Hematopoietic multipotent progenitor cell treated with erythropoietin and hydrocortisone succinate and interleukin-3 and kit ligand, for 6 days (in vitro differentiated cells): Measurements from ENCODE around the gene PRKAG2.

Source experiments
- DNase-seq: peaks from one replicate; pipeline ENCODE4 v3.0.0-alpha.2; 2015

PRKAG2 gene

DNA sequence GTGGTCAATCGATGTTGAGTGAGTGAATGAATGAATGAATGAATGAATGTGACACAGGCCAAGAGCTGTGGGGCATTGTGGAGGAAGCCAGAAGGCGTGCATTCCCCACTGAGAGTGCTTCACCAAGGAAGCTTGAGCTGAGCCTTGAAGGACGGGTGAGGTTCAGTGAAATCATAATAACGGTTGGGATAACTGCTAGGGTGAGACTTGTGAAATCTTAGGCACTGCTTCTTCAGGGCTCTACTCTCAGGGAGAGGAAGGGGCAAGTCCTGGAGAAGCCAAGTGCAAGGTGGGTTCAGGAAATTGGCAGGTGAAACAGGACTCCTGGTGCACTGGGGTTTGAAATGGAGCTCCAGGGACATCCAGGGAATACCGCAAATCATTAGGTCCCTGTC lies 23.7 kb upstream of the PRKAG2 start:
- DNase-seq: no peak

DNA sequence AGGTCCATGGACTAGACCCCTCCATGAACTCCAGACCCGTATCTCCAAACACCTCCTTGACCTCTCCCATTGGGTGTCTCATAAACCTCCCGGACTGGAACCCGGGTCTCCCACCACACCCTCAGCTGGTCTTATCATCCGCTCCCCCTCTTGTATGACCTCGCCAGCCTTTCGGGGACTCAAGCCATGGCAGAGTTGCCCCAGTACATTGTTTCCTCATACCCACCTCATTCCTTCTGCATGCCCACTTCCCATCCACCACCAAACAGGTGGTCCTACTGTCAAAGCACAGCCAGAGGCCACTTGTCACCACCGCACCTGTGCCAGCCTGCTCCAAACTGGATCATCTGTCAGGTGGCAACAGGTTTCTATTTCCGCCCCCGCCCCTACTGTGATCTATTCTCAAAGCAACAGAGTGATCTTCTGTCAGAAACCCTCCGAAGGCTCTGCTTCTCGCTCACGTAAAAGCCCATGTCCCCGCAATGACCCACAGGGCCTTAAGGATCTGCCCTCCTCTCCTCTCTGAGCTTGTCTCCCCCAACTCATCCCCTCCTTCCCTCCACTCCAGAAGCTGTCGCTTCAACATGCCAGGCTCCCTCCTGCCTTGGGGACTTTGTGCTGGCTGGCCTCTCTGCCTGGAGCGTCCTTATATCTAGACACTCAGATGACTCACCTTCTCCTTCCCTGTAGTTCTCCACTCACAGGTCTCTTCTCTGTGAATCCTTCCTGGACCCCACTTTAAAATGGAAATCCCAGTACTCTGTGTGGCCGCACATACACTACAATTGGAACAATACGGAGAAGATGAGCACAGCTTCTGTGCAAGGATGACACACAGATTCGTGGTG lies 22.8 kb upstream of the PRKAG2 start:
- no peak for DNase-seq

DNA sequence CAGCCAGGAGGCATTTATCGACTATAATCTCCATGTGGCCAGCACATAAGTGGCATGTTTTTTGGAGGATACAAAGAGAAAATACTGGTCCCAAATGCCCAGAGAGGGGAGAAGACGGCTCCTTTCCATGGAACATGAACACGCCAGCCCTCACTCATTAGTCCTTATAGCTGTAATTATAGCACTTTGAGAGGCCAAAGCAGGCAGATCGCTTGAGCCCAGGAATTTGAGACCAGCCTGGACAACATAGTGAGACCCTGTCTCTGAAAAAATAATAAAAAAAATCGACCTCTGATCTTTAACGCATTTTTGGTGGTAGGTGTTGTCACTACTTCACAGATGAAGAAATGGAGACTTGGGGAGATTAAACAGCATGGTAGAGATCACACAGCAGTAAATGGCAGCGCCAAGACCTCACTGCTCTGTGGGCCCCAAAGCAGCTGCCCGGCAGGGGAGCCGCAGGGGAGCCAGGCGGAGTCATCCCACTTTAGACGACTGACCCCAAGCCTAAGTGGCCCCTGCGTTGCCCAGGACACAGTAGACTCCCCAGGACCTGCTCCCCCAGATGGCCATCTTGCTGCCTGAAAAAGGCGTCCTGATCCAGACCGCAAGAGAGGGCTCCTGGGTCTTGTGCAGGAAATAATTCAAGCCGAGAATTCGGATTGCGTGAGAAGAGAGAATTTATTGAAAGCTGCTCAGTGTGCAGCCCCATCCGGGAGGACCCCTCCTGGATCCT lies 21.2 kb upstream of the PRKAG2 start:
- no peak for DNase-seq

DNA sequence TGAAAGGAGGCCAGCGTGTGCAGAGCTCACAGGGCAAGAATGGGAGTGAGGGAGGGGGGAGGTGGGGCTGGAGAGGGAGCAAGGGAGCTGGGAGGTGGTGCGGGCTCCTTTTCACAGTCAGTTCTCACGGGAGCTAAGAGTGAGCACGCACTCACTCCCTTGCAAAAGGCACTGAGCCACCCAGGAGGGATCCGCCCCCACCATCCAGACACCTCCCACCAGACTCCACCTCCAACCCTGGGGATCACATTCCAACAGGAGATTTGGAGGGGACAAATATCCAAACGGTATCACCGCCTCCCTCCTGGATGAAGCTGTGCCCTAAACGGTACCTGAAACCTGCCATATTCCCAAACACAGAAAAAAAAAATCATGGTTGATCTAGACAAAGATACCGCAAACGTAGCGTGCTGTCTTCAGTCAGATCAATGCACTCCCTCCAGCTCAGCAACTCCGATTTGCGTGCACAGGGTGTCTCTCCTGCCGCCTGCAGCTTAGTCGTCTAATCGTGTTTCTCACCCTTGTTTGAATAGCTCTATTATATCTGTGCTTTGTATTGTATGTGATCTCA lies 20.3 kb upstream of the PRKAG2 start:
- DNase-seq: no peak

DNA sequence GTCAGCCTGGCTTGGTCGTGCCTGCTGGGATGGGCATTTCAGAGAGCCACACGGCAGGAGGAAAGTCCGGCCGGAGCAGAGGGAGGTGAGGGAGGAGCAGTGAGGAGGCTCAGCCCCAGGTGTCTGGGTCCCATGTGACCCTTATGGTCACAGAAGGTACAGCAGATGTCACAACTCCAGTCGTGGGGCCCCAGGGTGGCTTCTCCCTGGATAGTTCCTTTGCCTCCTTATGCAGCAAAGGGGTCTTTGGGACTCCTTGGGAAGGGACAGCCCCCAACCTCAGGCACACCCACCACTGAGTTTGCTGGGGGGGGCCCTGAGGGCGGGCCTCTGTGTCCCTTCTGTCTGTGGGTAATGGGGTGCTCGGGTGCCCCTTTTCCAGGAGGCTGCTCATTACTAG lies 19.6 kb upstream of the PRKAG2 start:
- DNase-seq: no peak

DNA sequence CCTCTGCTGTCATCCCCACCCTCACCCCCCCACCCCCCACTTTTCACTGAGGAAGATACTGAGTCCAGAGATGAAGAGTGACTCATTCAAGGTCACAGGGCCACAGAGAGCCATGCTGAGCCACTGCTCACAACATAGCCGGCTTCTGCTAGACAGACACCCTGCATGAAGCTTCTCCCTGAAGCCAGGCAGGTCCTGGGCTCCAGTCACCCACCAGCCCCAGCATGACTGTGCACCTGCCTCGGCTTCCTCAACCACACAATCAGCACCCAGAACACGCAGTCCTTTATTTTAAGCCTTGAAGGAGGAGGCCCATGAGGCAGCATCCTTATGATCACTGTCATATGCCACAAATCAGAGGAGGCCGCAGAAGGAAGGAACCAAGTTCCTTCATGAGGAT lies 19.2 kb upstream of the PRKAG2 start:
- no peak for DNase-seq

DNA sequence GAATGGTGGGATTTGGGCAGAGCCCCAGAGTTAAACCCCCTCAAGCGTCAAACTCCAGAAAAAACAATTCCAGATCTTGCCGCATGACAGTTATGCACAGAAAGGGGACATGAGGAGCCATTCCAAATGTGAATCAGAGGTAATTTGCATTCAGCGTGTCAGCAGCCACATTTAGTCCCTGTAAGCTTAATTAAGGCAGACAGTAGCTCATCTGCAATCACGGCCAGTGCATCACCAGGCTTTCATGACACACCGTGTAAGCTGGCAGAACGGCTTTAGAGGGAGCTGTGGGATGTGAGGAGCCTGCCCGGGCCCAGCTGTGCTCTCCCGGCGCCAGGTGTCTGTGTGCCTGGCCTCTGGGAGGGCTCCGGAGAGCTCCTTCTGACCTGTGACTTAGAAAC lies 18.7 kb upstream of the PRKAG2 start:
- DNase-seq: no peak

DNA sequence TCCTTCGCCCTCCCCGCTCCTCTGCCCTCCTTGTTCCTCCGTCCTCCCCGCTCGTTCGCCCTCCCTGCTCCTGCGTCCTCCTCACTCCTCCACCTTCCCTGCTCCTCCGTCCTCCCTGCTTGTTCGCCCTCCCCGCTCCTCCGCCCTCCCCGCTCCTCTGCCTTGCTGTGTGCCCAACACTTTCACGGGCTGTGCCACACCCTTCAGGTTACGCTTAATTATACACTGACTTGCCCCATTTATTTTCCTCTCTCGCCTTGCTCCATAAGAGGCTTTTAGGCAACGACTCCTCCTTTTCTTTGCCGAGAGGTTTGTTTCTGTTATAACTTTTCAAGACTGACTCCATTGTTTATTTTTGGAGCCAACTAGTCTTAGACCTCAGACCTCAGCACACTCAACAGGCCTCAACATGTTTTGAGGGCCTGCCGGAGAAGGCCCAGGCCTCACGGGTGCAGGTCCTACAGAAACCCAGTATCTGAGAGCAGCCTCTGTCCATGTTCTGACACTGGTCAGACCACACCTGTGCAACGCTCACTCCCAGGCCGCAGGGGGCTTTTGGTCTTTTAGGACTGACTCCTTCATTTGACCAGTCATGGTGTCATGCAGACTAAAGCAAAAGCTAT lies 18.2 kb upstream of the PRKAG2 start:
- DNase-seq: no peak

DNA sequence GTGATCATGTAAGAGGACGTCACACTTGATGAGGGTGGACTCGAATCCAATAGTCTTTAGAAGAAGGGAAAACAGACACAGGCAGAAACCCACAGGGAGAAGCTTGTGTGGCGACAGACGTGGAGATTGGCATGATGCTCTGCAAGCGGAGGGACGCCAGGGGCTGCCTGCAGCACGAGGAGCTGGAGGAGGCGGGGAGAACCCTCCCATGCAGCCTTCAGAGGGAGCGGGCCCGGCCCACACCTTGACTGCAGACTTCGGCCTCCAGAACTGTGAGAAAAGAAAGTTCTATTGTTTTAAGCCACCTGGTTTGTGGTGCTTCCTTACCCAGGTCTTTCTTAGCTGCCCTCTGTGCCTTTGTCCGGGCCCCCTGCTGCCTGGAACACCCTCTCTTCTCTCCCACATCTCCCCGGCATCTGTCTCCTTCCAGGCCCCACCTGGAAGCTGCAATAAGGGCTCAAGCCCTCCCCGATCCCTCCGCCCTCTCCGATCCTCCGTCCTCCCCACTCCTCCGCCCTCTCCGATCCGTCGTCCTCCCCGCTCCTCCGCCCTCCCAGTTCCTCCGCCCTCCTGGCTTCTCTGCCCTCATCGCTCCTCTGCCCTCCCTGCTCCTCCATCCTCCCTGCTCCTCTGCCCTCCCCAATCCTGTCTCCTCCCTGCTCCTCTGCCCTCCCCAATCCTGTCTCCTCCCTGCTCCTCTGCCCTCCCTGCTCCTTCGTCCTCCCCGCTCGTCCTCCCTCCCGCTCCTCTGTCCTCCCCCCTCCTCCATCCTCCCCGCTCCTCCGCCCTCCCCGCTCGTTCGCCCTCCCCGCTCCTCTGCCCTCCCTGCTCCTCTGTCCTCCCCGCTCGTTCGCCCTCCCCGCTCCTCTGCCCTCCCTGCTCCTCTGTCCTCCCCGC lies 17.4 kb upstream of the PRKAG2 start:
- no peak for DNase-seq

DNA sequence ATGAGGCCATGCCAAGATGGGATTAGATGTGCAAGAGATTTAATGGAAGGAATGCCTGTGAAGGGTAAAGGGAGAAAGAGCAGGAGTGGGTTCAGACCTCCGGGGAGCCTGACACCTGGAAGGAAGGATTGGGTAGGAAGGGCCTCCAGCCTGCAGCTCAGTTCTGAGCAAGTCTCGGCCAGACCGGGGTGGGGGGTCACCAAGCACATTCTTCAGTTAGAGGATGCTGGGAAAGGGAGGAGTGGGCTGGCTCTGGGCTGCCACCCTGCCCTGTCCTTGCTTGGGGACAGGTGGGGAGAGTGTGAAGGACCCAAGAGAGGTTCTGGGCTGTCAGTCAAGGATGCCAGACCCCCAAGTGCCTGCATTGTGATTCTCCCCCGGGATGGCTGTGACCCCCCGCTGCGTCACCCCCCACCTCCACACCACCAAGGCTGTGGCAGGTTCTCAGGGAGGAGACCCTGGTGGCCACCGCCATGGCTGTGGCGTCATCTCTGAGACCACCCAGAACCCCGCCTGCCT lies 16.5 kb upstream of the PRKAG2 start:
- no peak for DNase-seq

DNA sequence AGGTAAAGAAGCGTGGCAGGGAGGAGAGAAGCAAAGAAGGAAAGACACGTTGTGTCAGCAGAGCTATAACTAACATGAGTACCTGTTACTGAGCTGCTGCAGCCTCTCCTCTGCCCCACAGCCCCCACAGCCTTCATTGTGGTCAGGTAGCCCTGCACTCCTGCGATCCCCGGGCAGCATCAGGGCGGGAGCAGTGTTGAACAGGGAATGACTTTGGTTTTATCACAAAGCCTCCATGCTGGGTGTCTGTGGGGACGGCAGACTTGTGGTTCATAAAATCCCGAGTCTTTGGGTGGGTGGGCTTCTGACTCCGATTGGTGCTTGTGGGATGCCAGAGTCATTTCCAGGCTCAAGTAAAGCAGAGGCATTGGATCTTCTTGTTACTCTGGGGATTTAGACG lies 14.8 kb upstream of the PRKAG2 start:
- DNase-seq: no peak

DNA sequence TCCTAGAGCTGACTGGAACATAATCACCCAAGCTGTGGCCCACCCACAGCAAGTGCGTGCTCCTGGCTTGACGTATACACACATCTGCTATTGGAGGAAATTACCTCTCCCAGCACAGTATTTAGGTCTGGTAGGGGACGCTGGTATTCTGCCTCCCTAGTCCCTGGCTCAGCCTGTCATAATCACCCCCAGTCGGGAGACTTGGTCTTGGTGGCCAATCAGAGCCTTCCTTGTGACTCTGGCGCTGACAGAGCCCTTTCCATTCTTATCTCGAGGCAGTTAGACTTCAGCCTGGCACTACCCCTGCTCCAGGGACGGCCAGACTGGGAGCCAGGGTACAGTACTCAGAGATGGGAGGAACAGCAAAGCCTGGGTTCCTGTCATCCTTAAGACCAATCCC lies 14.3 kb upstream of the PRKAG2 start:
- no peak for DNase-seq

DNA sequence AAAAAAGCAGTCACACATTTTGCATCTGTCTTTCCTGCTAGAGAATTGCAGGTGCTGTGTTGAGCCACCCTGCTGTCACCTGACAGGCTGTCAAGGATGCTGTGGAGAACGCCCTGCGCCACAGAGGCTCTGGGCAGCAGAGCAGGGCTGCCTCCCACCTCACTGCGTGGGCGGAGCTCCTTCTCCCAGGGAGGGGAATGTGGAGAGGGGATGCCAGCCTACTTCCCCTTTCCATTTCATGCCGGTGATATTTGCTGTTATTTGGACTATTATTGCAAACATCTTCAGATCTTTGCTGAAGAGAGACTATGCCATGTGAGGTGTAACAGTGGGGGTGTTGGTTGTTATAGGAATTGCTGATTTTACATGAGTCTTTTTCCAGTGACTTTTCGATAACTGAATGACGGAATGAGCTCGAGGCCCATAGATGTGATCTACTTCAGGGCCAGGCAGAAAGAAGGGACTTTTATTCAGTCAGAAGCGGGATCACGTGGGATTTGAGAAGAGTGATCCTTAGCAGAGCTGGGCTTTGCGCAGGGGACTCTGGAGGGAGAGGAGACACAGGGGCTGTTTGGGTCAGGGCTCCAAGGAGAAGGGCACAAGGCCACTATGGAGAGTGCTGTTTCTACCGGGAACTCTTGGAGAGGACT lies 13.6 kb upstream of the PRKAG2 start:
- DNase-seq: peak; percentile 33

DNA sequence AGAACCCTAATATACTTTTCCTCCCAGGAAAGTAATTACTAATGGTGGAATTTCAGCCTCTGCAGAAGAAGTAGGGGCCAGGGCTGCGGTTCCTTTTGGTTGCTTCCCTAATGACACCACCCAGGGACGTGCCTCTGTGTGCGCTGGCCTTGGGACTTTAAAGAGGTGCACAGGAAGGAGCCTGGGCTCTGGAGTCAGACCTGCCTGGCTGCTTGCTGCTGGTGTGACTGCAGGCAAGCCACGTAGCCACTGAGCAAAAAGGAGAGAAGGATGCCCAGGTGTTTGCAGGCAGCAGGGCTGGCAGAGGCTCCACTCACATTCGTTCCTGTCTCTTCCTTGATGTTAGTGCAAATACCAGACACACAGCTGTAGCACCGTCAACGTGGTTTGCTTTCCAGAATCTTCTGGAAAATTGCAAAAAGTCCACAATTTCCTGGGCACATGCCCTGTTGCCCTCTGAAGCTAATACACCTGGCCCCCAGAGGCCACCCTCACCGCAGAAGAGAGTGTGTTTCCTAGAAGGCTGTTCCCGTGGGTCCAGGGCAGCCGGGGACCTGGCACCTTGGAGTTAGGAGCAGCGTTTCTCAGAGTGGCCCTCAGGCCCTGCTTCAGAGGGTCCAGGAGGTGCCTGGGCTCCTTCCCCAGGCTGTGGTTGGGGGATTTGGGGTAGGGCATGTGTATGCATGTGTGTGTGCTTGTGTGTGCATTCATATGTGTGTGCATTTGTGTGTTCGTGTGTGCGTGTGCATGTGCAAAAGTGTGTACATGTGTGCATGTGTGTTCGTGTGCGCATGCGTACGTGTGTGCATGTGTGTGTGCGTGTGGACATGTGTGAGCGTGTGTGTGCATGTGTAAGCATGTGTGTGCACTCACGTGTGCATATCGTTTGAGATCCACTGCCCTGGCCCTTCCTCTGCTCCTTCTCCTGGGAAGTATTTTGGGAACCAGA lies 12.8 kb upstream of the PRKAG2 start:
- DNase-seq: no peak

DNA sequence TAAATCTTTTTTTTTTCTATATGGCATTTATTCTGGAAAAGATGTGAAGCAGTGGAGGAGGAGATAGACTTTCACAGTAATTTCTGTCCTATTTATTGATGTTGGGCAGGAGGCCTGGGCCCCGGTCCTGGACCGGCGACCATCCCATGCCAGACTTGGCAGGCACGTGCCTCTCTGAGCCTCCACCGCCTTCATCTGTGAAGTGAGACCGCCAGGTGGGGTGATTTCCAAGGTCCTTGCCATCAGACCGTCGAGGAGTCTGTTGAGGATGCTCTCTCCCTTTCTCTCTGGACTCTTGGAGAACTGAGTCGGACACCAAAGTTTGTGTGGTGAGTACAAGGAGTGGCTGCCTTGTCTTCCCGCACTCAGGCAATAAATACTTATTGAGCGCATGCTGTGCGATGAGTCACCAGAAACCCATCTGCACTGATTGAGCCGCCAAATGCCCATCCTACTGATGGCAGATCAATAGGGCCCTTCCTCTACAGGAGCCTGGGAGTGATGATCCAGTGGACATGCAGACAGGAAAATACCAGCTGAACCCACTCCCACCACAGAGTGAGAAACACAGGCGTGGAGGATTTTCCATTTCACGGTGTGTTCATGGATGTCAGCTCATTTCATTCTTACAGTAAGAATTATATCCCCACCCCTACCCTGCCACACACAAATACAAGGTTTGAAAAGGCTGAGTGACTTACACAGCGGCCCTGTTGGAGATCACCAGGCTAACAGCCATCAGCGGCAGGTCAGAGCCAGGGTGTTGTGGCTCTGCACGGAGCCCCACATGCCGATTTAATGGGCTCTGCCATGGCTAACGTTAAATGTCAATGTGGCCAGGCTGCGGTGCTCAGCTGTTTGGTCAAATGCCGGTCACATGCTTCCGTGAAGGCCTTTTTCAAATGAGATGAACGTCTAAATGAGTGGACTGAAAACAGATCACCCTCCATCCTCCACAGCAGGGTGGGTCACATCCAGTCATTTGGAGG lies 11.5 kb upstream of the PRKAG2 start:
- no peak for DNase-seq

DNA sequence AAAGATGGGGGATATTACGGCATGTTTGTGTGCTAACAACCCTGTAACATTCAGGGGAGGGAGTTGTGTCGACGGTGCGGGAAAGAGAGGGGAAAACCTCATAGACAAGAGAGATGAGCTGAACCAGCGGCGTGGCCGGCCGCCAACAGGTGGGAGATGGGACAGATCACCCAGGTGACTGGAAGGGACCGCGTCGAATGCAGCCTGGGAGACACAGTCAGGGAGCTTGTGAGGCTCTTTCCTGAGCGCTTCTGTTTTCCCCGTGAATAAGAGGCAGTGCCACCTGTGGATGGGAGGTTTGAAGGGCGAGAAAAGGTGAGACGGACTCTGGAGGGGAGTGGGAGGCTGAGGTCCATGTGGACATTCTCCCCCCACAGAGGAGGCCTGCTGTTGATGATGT lies 9.9 kb upstream of the PRKAG2 start:
- DNase-seq: no peak

DNA sequence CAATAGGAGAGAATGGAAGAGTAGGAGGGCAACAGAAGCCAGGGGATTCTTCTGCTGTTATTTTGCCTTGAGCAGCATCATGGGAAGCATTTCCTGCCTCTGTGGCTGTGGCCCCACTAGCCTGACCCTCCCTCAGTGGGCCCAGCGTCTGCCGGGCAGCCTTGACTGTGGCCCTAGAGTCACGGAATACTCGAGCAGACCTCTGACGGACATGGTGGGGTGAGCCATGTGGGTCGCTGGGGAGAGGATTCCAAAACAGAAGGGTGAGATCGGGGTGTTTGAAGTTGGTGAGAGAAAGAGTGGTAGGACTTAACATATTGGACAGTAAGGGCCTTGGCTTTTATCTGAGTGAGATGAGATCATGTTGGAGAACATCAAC lies 8.3 kb upstream of the PRKAG2 start:
- DNase-seq: no peak

DNA sequence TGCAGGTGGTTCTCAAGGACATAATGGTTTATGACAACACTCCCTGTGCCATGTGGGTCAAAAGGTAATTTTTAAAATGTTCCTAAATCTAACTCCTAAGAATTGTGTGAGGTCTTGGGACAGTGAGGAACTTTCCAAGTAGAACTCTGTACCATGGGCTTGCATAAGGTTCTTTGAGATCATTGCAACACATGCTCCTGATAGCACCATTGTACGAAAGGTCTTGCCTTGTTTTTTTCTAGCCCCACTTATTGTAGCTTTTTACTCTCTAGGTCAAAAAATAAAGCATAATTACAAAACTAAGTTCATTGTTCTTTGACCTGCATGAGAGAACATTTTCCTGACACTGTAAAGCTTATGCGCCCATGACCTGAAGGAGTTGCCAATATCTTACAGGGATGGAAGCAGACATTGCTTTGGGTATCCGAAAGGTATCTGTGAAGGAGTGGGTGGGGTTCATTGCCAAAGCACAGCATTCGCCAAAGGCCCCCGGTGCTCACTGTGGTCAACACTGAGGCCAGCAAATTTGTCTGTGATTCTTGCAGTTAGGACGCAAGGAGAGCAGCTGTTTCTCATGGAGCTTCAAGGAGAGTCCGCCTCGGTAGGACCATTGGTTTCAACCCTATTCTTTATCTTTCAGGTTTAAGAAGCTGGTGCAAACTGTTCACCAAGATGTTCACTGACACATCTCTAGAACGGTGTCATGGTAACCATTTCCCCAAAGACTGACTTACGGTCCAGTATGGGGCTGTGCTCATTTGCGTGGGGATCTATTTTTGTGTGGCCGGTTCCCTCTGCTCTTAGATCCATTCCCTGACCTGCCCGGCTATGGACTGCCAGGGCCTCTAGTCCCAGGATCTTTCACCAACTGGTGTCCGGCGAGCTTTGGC lies 7.6 kb upstream of the PRKAG2 start:
- DNase-seq: no peak
